SK-N-SH (cell line): ENCODE measurements around the gene FUT4. TPM values are rescaled to one million over a fixed set of nuclear protein-coding genes. Genes with fewer than 3 reads are reported as not detected.

ENCODE experiments used
- CTCF ChIA-PET: fragments of 300-600, 350-600 bp; formaldehyde crosslinking; extraction: SDS; loops from one replicate; lab custom pipeline; 2021; lab: Yijun Ruan, JAX
- POLR2A ChIA-PET: fragments of 350-600 bp; sonication (Branson Sonifier 250); formaldehyde crosslinking; extraction: SDS; loops from one replicate; lab custom pipeline; 2020; ENCODE audit warnings: antibody characterized with exemption, inconsistent platforms; lab: Yijun Ruan, JAX
- DNase-seq: peaks from one replicate; pipeline ENCODE4 v3.0.0; 2012
- H2AFZ ChIP-seq: fragments of 200-600 bp; sonication (generic); 2 replicates; pipeline ENCODE4 v1.8.1; 2016; ENCODE audit warnings: antibody characterized with exemption, mild to moderate bottlenecking, low read depth
- H3F3A ChIP-seq: fragments of 200-600 bp; sonication (generic); replicated peaks from 2 replicates; pipeline ENCODE3; 2016; ENCODE audit warnings: antibody characterized with exemption, mild to moderate bottlenecking; ENCODE audit not compliant: insufficient read depth
- H3K27ac ChIP-seq, 2 experiments: fragments of 200-500 bp in 1 of 2; fragments of 200-600 bp in 1 of 2; sonication (Bioruptor generic) in 1 of 2; sonication (generic), shearing (Covaris generic) in 1 of 2; 2 replicates each; pipeline versions ENCODE4 v1.5.1 to v1.6.1; 2014 to 2016; ENCODE audit warnings: low read depth in 2 of 2, inconsistent platforms in 1 of 2, low read length in 1 of 2, mild to moderate bottlenecking in 1 of 2, mixed read lengths in 1 of 2
- H3K27me3 ChIP-seq: fragments of 200-600 bp; sonication (generic), shearing (Covaris generic); 2 replicates; pipeline ENCODE4 v1.6.1; 2016; ENCODE audit warnings: mixed run types; ENCODE audit not compliant: insufficient read depth
- H3K36me3 ChIP-seq, 2 experiments: fragments of 200-500 bp in 1 of 2; fragments of 200-600 bp in 1 of 2; sonication (Bioruptor generic) in 1 of 2; sonication (generic) in 1 of 2; replicated peaks in 1 of 2; 2 replicates each; pipeline versions ENCODE3 to v1.5.1; 2014 to 2016; ENCODE audit warnings: low read length in 1 of 2, mild to moderate bottlenecking in 1 of 2; ENCODE audit not compliant: insufficient read depth in 2 of 2, control insufficient read depth in 1 of 2
- H3K4me1 ChIP-seq, 2 experiments: fragments of 200-500 bp in 1 of 2; fragments of 200-600 bp in 1 of 2; sonication (Bioruptor generic) in 1 of 2; sonication (generic), shearing (Covaris generic) in 1 of 2; 2 replicates each; pipeline versions ENCODE4 v1.5.1 to v1.6.1; 2014 to 2016; ENCODE audit warnings: low read depth in 1 of 2, low read length in 1 of 2, mixed run types in 1 of 2; ENCODE audit not compliant: insufficient read depth in 2 of 2, control insufficient read depth in 1 of 2
- H3K4me2 ChIP-seq: fragments of 200-600 bp; sonication (generic), shearing (Covaris generic); 2 replicates; pipeline ENCODE4 v1.6.1; 2017; ENCODE audit warnings: mixed run types
- H3K4me3 ChIP-seq, 2 experiments: fragments of 200-500 bp in 1 of 2; fragments of 200-600 bp in 1 of 2; sonication (Bioruptor generic) in 1 of 2; sonication (generic), shearing (Covaris generic) in 1 of 2; 2 replicates each; pipeline versions ENCODE4 v1.5.1 to v1.8.1; 2014 to 2016; ENCODE audit warnings: low read depth in 2 of 2, inconsistent platforms in 1 of 2, low read length in 1 of 2, mild to moderate bottlenecking in 1 of 2, mixed read lengths in 1 of 2, moderate library complexity in 1 of 2
- H3K79me2 ChIP-seq: fragments of 200-600 bp; sonication (generic); 2 replicates; pipeline ENCODE4 v1.8.1; 2017; ENCODE audit warnings: mild to moderate bottlenecking; ENCODE audit not compliant: insufficient read depth
- H3K9ac ChIP-seq: fragments of 200-600 bp; sonication (generic); 2 replicates; pipeline ENCODE4 v1.6.1; 2017; ENCODE audit warnings: mixed run types
- H3K9me2 ChIP-seq: fragments of 200-600 bp; sonication (generic); 2 replicates; pipeline ENCODE4 v1.6.1; 2017; ENCODE audit warnings: mixed run types
- H3K9me3 ChIP-seq: fragments of 200-600 bp; sonication (generic); 2 replicates; pipeline ENCODE4 v1.6.1; 2017; ENCODE audit warnings: mixed run types, mild to moderate bottlenecking, moderate library complexity
- H4K20me1 ChIP-seq: fragments of 200-600 bp; sonication (generic); 2 replicates; pipeline ENCODE4 v1.6.1; 2017; ENCODE audit warnings: mild to moderate bottlenecking, mixed run types; ENCODE audit not compliant: insufficient read depth
- GABPA ChIP-seq: IDR thresholded peaks from 2 replicates; pipeline ENCODE4 v1.4.0; 2012; ENCODE audit warnings: low read depth, mild to moderate bottlenecking
- NFIC ChIP-seq: IDR thresholded peaks from 2 replicates; pipeline ENCODE4 v1.4.0; 2012; ENCODE audit warnings: borderline replicate concordance
- RAD21 ChIP-seq: IDR thresholded peaks from 2 replicates; pipeline ENCODE4 v1.6.1; 2012; ENCODE audit warnings: mild to moderate bottlenecking, low read length
- RXRA ChIP-seq: IDR thresholded peaks from 2 replicates; pipeline ENCODE4 v1.4.0; 2012; ENCODE audit warnings: low read depth, mild to moderate bottlenecking, borderline replicate concordance
- SMC3 ChIP-seq: IDR thresholded peaks from 2 replicates; pipeline ENCODE4 v1.6.1; 2012; ENCODE audit warnings: low read depth, low read length, improper control_type of control experiment
- WGBS: methylation state at CpG from one replicate; pipeline ENCODE4 v1.1.6; 2017; ENCODE audit warnings: low lambda C conversion rate; 5-methylcytosine and 5-hydroxymethylcytosine counted together
- polyA plus RNA-seq, 3 experiments: library from polyadenylated mRNA; depleted of rRNA; stranded (reverse); fragments of >200 nt; gene quantifications; 2 replicates each; pipeline ENCODE4 v1.2.3, GENCODE V29; 2012
- TF ChIP-seq, protein P1 (sequence below): fragments of 200-600 bp; sonication (generic); IDR thresholded peaks from 2 replicates; pipeline ENCODE4 v1.6.1; 2017; ENCODE audit warnings: antibody characterized with exemption, mild to moderate bottlenecking, moderate library complexity
- TF ChIP-seq, protein P2 (sequence below): IDR thresholded peaks from 2 replicates; pipeline ENCODE4 v1.4.0; 2012; ENCODE audit warnings: low read depth, borderline replicate concordance

FUT4 gene
- polyA plus RNA-seq, 1 of the 3 experiments (the other 2 are of a cell fraction) = 1.9 TPM

GRCh38 chr11:94597896-94598295 lies 54.2 kb downstream of the FUT4 start:
- H3K4me1 ChIP-seq = no peaks in the 10 kb centered on the region
- no peak overlapping the region for H3K9ac ChIP-seq
- no peaks in the 10 kb centered on the region for H3K79me2 ChIP-seq
- ChIA-PET POLR2A (no interaction called here), CTCF (interaction anchor here (2.6 kb wide), 1 partner anchor 25 kb away, joined by 16 read pairs; no protein-coding TSS in a partner anchor)
- H3F3A ChIP-seq = no peaks in the 10 kb centered on the region
- no peak overlapping the region for H3K4me3 ChIP-seq
- H3K27ac ChIP-seq = no peak overlapping the region
- WGBS = 98% methylated on average over 2 of the region's 2 CpGs
- H3K4me2 ChIP-seq = no peak overlapping the region
- H3K9me3 ChIP-seq = no peaks in the 10 kb centered on the region
- no peak for DNase-seq
- H3K9me2 ChIP-seq = no peaks in the 10 kb centered on the region
- no peaks in the 10 kb centered on the region for H3K36me3 ChIP-seq
- H2AFZ ChIP-seq = no peak overlapping the region
- no peaks in the 10 kb centered on the region for H3K27me3 ChIP-seq
- no peaks in the 10 kb centered on the region for H4K20me1 ChIP-seq
- TF ChIP-seq GABPA = no peak
- peak; percentile 35 for TF ChIP-seq RAD21
- TF ChIP-seq, protein P1, sequence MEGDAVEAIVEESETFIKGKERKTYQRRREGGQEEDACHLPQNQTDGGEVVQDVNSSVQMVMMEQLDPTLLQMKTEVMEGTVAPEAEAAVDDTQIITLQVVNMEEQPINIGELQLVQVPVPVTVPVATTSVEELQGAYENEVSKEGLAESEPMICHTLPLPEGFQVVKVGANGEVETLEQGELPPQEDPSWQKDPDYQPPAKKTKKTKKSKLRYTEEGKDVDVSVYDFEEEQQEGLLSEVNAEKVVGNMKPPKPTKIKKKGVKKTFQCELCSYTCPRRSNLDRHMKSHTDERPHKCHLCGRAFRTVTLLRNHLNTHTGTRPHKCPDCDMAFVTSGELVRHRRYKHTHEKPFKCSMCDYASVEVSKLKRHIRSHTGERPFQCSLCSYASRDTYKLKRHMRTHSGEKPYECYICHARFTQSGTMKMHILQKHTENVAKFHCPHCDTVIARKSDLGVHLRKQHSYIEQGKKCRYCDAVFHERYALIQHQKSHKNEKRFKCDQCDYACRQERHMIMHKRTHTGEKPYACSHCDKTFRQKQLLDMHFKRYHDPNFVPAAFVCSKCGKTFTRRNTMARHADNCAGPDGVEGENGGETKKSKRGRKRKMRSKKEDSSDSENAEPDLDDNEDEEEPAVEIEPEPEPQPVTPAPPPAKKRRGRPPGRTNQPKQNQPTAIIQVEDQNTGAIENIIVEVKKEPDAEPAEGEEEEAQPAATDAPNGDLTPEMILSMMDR = peak; percentile 9; the same call in 1 of the 2 replicates
- TF ChIP-seq, protein P2, sequence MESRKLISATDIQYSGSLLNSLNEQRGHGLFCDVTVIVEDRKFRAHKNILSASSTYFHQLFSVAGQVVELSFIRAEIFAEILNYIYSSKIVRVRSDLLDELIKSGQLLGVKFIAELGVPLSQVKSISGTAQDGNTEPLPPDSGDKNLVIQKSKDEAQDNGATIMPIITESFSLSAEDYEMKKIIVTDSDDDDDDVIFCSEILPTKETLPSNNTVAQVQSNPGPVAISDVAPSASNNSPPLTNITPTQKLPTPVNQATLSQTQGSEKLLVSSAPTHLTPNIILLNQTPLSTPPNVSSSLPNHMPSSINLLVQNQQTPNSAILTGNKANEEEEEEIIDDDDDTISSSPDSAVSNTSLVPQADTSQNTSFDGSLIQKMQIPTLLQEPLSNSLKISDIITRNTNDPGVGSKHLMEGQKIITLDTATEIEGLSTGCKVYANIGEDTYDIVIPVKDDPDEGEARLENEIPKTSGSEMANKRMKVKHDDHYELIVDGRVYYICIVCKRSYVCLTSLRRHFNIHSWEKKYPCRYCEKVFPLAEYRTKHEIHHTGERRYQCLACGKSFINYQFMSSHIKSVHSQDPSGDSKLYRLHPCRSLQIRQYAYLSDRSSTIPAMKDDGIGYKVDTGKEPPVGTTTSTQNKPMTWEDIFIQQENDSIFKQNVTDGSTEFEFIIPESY = no peak
- TF ChIP-seq NFIC = no peak
- no peak for TF ChIP-seq RXRA
- TF ChIP-seq SMC3 = no peak

Other genes with a start within 250 kb of the FUT4 start
- gene IZUMO1R, start 239.3 kb upstream of the FUT4 start, polyA plus RNA-seq (2012; rRNA removed) = 0.31 and 0.43 TPM in 2 replicates
- 0.02 TPM in 2 replicates for gene GPR83, start 142.5 kb upstream of the FUT4 start, polyA plus RNA-seq (2012; rRNA removed)
- 2.8 and 4.7 TPM in 2 replicates for gene MRE11, start 50.1 kb upstream of the FUT4 start, polyA plus RNA-seq (2012; rRNA removed)
- 4.9 and 7.6 TPM in 2 replicates for gene ANKRD49, start 49.9 kb upstream of the FUT4 start, polyA plus RNA-seq (2012; rRNA removed)
- not detected in 2 replicates for gene C11orf97, start 31.5 kb upstream of the FUT4 start, polyA plus RNA-seq (2012; rRNA removed)
- gene PIWIL4, start 23.4 kb downstream of the FUT4 start, polyA plus RNA-seq (2012; rRNA removed) = 1.7 and 2.0 TPM in 2 replicates
- 10.7 and 11.7 TPM in 2 replicates for gene AMOTL1, start 224.4 kb downstream of the FUT4 start, polyA plus RNA-seq (2012; rRNA removed)